ENCODE results near the gene GNG12. TPM values are rescaled to one million over a fixed set of nuclear protein-coding genes. Genes with fewer than 3 reads are reported as not detected.
"Not testable (repeated sequence)": the region's sequence is repeated elsewhere in the genome, so short reads cannot be mapped to it uniquely, and the experiment has no call there.

Gene GNG12
- polyA plus RNA-seq, 3 donors: 0.03 TPM; not detected in 2

DNA sequence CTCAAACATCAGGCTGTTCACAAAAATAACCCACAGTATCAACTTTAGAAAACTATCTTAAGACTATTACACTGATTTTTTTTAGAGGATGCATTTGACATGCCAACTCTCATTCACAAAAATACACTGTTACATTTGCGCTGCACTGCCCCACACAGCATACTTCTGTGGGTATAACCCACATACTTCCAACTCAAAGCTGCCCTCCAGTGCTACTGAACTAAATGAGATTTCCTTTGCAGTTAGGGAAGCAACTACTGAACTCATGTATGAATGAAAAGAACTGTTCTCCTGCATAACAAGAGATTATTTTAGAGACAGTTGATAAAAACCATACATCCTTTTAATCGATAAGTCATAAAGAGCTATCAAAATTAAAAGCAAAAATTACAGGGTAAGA lies 174.0 kb downstream of the GNG12 start:
- Histone ChIP-seq H3K9me3 (replicated peaks in 1 of 2; ENCODE audit: control insufficient read depth in 1 of 2, insufficient read depth in 1 of 2, low read length in 2 of 2) (no peaks in the 10 kb centered on the region), H4K20me1 (ENCODE audit: insufficient read depth, low read length) (no peaks in the 10 kb centered on the region), H3K79me2 (ENCODE audit: insufficient read depth, low read length) (no peaks in the 10 kb centered on the region), H3K9ac (ENCODE audit: insufficient read depth, low read length, poor library complexity, severe bottlenecking) (no peak overlapping the region), H3K27ac (ENCODE audit: low read depth in 1 of 2, low read length in 2 of 2) (no peak overlapping the region), H2AFZ (ENCODE audit: insufficient read depth, low read depth, low read length, poor library complexity, severe bottlenecking) (no peak overlapping the region), H3K36me3 (replicated peaks in 1 of 2; ENCODE audit: control insufficient read depth in 1 of 2, insufficient read depth in 2 of 2, low read length in 2 of 2) (no peaks in the 10 kb centered on the region), H3K4me3 (replicated peaks in 1 of 3; ENCODE audit: low read depth in 2 of 3, low read length in 3 of 3) (no peak overlapping the region), H3K27me3 (ENCODE audit: control insufficient read depth in 2 of 2, insufficient read depth in 2 of 2, low read length in 2 of 2) (no peaks in the 10 kb centered on the region), H3K4me2 (replicated peaks; ENCODE audit: extremely low read depth, low read length, poor library complexity, severe bottlenecking) (no peak overlapping the region), H3K4me1 (ENCODE audit: control insufficient read depth in 1 of 2, insufficient read depth in 2 of 2, low read length in 2 of 2) (no peaks in the 10 kb centered on the region)
- intact Hi-C loops (cut with micrococcal nuclease): no loop called here
- TF ChIP-seq, protein P1, sequence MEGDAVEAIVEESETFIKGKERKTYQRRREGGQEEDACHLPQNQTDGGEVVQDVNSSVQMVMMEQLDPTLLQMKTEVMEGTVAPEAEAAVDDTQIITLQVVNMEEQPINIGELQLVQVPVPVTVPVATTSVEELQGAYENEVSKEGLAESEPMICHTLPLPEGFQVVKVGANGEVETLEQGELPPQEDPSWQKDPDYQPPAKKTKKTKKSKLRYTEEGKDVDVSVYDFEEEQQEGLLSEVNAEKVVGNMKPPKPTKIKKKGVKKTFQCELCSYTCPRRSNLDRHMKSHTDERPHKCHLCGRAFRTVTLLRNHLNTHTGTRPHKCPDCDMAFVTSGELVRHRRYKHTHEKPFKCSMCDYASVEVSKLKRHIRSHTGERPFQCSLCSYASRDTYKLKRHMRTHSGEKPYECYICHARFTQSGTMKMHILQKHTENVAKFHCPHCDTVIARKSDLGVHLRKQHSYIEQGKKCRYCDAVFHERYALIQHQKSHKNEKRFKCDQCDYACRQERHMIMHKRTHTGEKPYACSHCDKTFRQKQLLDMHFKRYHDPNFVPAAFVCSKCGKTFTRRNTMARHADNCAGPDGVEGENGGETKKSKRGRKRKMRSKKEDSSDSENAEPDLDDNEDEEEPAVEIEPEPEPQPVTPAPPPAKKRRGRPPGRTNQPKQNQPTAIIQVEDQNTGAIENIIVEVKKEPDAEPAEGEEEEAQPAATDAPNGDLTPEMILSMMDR (IDR thresholded peaks at IDR 0.05): no peak
- no peaks in the 10 kb centered on the region for H3K27me3 Mint-ChIP-seq (ENCODE audit: low read depth in 3 of 3)
- WGBS (ENCODE audit: insufficient coverage): no CpG with 5 or more reads among the region's 2 CpGs
- H3K9me3 Mint-ChIP-seq: peaks cover 0 to 3% (median 0%) of the 10 kb centered on the region in 7 donors
- H3K4me3 Mint-ChIP-seq: no peak overlapping the region
- H3K27ac Mint-ChIP-seq: no peak overlapping the region
- H3K36me3 Mint-ChIP-seq: no peaks in the 10 kb centered on the region
- H3K4me1 Mint-ChIP-seq: no peaks in the 10 kb centered on the region
- DNase-seq: no peak

DNA sequence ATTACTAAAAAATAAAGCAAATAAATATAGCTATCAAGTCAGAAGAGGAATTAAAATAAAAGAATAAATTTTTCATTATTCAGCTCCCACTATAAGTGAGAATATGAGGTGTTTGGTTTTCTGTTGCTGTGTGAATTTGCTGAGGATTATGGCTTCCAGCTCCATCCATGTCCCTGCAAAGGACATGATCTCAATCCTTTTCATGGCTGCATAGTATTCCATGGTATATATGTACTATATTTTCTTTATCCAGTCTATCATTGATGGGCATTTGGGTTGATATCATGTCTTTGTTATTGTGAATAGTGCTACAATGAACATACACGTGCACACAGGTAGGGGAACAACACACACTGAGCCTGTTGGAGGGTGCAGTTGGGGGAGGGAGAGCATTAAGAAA lies 176.1 kb downstream of the GNG12 start:
- H3K9me3 Mint-ChIP-seq; H3K27ac ChIP-seq (ENCODE audit: low read depth in 1 of 2, low read length in 2 of 2); H3K9ac ChIP-seq (ENCODE audit: insufficient read depth, low read length, poor library complexity, severe bottlenecking); H3K4me1 Mint-ChIP-seq; H3K27me3 ChIP-seq (ENCODE audit: control insufficient read depth in 2 of 2, insufficient read depth in 2 of 2, low read length in 2 of 2); H3K36me3 Mint-ChIP-seq; H3K4me2 ChIP-seq (replicated peaks; ENCODE audit: extremely low read depth, low read length, poor library complexity, severe bottlenecking); H3K4me3 ChIP-seq (replicated peaks in 1 of 3; ENCODE audit: low read depth in 2 of 3, low read length in 3 of 3); DNase-seq; H3K27ac Mint-ChIP-seq; intact Hi-C loops (cut with micrococcal nuclease); H3K27me3 Mint-ChIP-seq (ENCODE audit: low read depth in 3 of 3); H4K20me1 ChIP-seq (ENCODE audit: insufficient read depth, low read length); H3K36me3 ChIP-seq (replicated peaks in 1 of 2; ENCODE audit: control insufficient read depth in 1 of 2, insufficient read depth in 2 of 2, low read length in 2 of 2); H3K9me3 ChIP-seq (replicated peaks in 1 of 2; ENCODE audit: control insufficient read depth in 1 of 2, insufficient read depth in 1 of 2, low read length in 2 of 2); H3K4me1 ChIP-seq (ENCODE audit: control insufficient read depth in 1 of 2, insufficient read depth in 2 of 2, low read length in 2 of 2); H3K79me2 ChIP-seq (ENCODE audit: insufficient read depth, low read length); H2AFZ ChIP-seq (ENCODE audit: insufficient read depth, low read depth, low read length, poor library complexity, severe bottlenecking); H3K4me3 Mint-ChIP-seq: not testable (repeated sequence)
- 100% methylated on average over 1 of the region's 1 CpG for WGBS (ENCODE audit: insufficient coverage)

All from CD14-positive monocyte (primary cell).